ENCODE data around the gene VTA1.
"Not testable (repeated sequence)": the region's sequence is repeated elsewhere in the genome, so short reads cannot be mapped to it uniquely, and the experiment has no call there.

Gene VTA1

GRCh38 chr6:142229518-142230270, 82.6 kb downstream of the VTA1 start:
- FAIRE-seq: not testable (repeated sequence)

- not testable (repeated sequence) for FAIRE-seq
Measured at GRCh38 chr6:142232206-142233044, 85.4 kb downstream of the VTA1 start.

GRCh38 chr6:142233945-142234682, 87.1 kb downstream of the VTA1 start:
- no peak for FAIRE-seq

- no peak for FAIRE-seq
Measured at GRCh38 chr6:142235272-142235671, 88.2 kb downstream of the VTA1 start.

GRCh38 chr6:142235791-142236190, 88.7 kb downstream of the VTA1 start:
- FAIRE-seq: no peak

GRCh38 chr6:142236691-142237090, 89.6 kb downstream of the VTA1 start:
- no peak for FAIRE-seq

GRCh38 chr6:142238881-142239280, 91.8 kb downstream of the VTA1 start:
- no peak for FAIRE-seq

- no peak for FAIRE-seq
Measured at GRCh38 chr6:142240179-142240578, 93.1 kb downstream of the VTA1 start.

GRCh38 chr6:142241061-142241460, 94.0 kb downstream of the VTA1 start:
- FAIRE-seq: no peak

- no peak for FAIRE-seq
Measured at GRCh38 chr6:142242269-142242668, 95.2 kb downstream of the VTA1 start.

GRCh38 chr6:142246960-142247359, 99.9 kb downstream of the VTA1 start:
- FAIRE-seq: no peak

GRCh38 chr6:142249266-142249665, 102.2 kb downstream of the VTA1 start:
- no peak for FAIRE-seq

- no peak for FAIRE-seq
Measured at GRCh38 chr6:142251930-142252445, 104.9 kb downstream of the VTA1 start.

GRCh38 chr6:142254513-142254912, 107.5 kb downstream of the VTA1 start:
- no peak for FAIRE-seq

- FAIRE-seq: no peak
Measured at GRCh38 chr6:142255785-142256184, 108.7 kb downstream of the VTA1 start.

GRCh38 chr6:142258305-142258704, 111.2 kb downstream of the VTA1 start:
- FAIRE-seq: no peak

GRCh38 chr6:142258757-142259156, 111.7 kb downstream of the VTA1 start:
- FAIRE-seq: no peak

- no peak for FAIRE-seq
Measured at GRCh38 chr6:142260748-142261147, 113.7 kb downstream of the VTA1 start.

- FAIRE-seq: no peak
Measured at GRCh38 chr6:142262231-142262630, 115.2 kb downstream of the VTA1 start.

GRCh38 chr6:142265476-142265875, 118.4 kb downstream of the VTA1 start:
- no peak for FAIRE-seq

GRCh38 chr6:142266060-142266459, 119.0 kb downstream of the VTA1 start:
- FAIRE-seq: no peak

GRCh38 chr6:142271476-142271875, 124.4 kb downstream of the VTA1 start:
- no peak for FAIRE-seq
